ENCODE data around the gene USP12. TPM values are rescaled to one million over a fixed set of nuclear protein-coding genes. Genes with fewer than 3 reads are reported as not detected.

USP12 gene
- total and polyA plus RNA-seq, 2 experiments from 2014 or later, result 18.4 to 39.3 TPM

DNA sequence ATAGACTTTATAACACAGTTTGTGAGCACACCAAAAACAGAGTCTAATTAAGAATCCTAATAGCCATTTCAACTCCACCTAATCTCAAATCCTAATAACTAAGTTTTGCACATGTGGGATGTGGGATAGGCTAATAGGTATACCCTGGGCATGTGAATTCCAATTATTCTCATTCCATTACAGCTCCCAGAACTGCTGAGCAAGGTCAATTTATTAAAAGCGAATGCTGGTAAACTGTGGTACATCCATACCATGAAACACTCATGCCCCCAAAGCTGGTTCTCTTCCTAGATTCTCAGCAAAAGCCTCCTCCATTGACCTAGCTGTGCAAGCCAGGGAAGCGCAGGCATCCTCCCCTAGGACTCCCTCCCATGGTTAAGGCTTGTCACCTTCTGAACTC is 113.8 kb downstream of the USP12 start:
- H3K4me1 Mint-ChIP-seq, result peaks cover 9% of the 10 kb centered on the region
- ATAC-seq (peak; percentile 43; the same call in 2 of the 3 replicates), DNase-seq (ENCODE audit: low spot score) (no peak)
- H3K27me3 Mint-ChIP-seq (ENCODE audit: insufficient read depth, low read depth, poor library complexity), result peaks cover 10% of the 10 kb centered on the region
- no peak overlapping the region for H3K4me2 ChIP-seq
- peaks cover 3% of the 10 kb centered on the region; the same call in 2 of the 3 replicates for H3K9me3 Mint-ChIP-seq
- no peaks in the 10 kb centered on the region for H3K27me3 ChIP-seq (ENCODE audit: insufficient read depth)
- no peaks in the 10 kb centered on the region for H4K20me1 ChIP-seq (replicated peaks; ENCODE audit: insufficient read depth)
- H3K36me3 ChIP-seq (ENCODE audit: insufficient read depth), result no peaks in the 10 kb centered on the region
- TF ChIP-seq EZH2phosphoT487 (IDR thresholded peaks at IDR 0.05; ENCODE audit: unreplicated experiment), result no peak
- TF ChIP-seq, protein P1, sequence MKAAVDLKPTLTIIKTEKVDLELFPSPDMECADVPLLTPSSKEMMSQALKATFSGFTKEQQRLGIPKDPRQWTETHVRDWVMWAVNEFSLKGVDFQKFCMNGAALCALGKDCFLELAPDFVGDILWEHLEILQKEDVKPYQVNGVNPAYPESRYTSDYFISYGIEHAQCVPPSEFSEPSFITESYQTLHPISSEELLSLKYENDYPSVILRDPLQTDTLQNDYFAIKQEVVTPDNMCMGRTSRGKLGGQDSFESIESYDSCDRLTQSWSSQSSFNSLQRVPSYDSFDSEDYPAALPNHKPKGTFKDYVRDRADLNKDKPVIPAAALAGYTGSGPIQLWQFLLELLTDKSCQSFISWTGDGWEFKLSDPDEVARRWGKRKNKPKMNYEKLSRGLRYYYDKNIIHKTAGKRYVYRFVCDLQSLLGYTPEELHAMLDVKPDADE (IDR thresholded peaks at IDR 0.05), result no peak
- no peaks in the 10 kb centered on the region; the same call in 2 of the 3 replicates for H3K36me3 Mint-ChIP-seq (ENCODE audit: low read depth)
- H3K79me2 ChIP-seq (replicated peaks; ENCODE audit: insufficient read depth), result no peaks in the 10 kb centered on the region
- no peak overlapping the region for H3K27ac Mint-ChIP-seq
- H2AFZ ChIP-seq, result no peak overlapping the region
- H3K4me1 ChIP-seq (ENCODE audit: insufficient read depth), result no peaks in the 10 kb centered on the region
- no peaks in the 10 kb centered on the region for H3F3A ChIP-seq (replicated peaks; ENCODE audit: low read depth)
- H3K4me3 ChIP-seq, result no peak overlapping the region
- no peak overlapping the region for H3K4me3 Mint-ChIP-seq
- H3K27ac ChIP-seq (ENCODE audit: low read depth), result no peak overlapping the region
- no peaks in the 10 kb centered on the region for H3K9me2 ChIP-seq (ENCODE audit: insufficient read depth)

DNA sequence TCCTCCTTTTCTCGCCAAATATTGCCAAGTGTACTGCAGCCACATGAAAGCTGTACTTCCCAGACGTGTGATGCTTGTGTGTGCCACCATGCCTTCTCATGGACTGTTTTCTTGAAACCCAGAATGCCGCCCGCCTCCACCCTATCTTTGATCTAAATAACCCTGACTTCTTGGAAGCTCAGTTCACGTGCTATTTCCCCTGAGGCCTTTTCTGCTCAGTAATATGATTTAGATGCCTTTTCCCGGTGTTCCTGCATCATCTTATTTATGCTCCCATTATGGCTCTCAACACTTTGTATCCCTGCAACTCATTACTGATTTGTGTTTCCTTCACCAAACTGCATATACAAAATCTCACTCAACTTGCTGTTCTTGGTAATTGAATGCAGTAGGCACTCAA is 116.1 kb downstream of the USP12 start:
- H3K4me3 ChIP-seq, result no peak overlapping the region
- Mint-ChIP-seq H3K4me3 (no peak overlapping the region), H3K36me3 (ENCODE audit: low read depth) (no peaks in the 10 kb centered on the region), H3K27me3 (ENCODE audit: insufficient read depth, low read depth, poor library complexity) (peaks cover 2% of the 10 kb centered on the region), H3K27ac (no peak overlapping the region), H3K4me1 (peaks cover 11% of the 10 kb centered on the region), H3K9me3 (no peaks in the 10 kb centered on the region)
- no peaks in the 10 kb centered on the region for H3F3A ChIP-seq (replicated peaks; ENCODE audit: low read depth)
- no peaks in the 10 kb centered on the region for H4K20me1 ChIP-seq (replicated peaks; ENCODE audit: insufficient read depth)
- H3K27ac ChIP-seq (ENCODE audit: low read depth), result no peak overlapping the region
- no peaks in the 10 kb centered on the region for H3K36me3 ChIP-seq (ENCODE audit: insufficient read depth)
- ATAC-seq (no peak), DNase-seq (ENCODE audit: low spot score) (no peak)
- H3K27me3 ChIP-seq (ENCODE audit: insufficient read depth), result no peaks in the 10 kb centered on the region
- H3K79me2 ChIP-seq (replicated peaks; ENCODE audit: insufficient read depth), result no peaks in the 10 kb centered on the region
- no peaks in the 10 kb centered on the region for H3K9me2 ChIP-seq (ENCODE audit: insufficient read depth)
- no peaks in the 10 kb centered on the region for H3K4me1 ChIP-seq (ENCODE audit: insufficient read depth)
- H2AFZ ChIP-seq, result no peak overlapping the region
- no peak for TF ChIP-seq CREB1 (CRISPR knock-in tag; IDR thresholded peaks at IDR 0.05; ENCODE audit: low read depth)
- no peak for TF ChIP-seq EZH2phosphoT487 (IDR thresholded peaks at IDR 0.05; ENCODE audit: unreplicated experiment)
- TF ChIP-seq JUNB (IDR thresholded peaks at IDR 0.05; ENCODE audit: unreplicated experiment), result no peak
- TF ChIP-seq NANOG (IDR thresholded peaks at IDR 0.05; ENCODE audit: borderline replicate concordance), result no peak
- TF ChIP-seq STAT1 (IDR thresholded peaks at IDR 0.05; ENCODE audit: unreplicated experiment), result no peak
- no peak for TF ChIP-seq ZNF331 (CRISPR knock-in tag; IDR thresholded peaks at IDR 0.05; ENCODE audit: low read depth)
- TF ChIP-seq, protein P1 (IDR thresholded peaks at IDR 0.05), result no peak
- H3K4me2 ChIP-seq, result no peak overlapping the region

DNA sequence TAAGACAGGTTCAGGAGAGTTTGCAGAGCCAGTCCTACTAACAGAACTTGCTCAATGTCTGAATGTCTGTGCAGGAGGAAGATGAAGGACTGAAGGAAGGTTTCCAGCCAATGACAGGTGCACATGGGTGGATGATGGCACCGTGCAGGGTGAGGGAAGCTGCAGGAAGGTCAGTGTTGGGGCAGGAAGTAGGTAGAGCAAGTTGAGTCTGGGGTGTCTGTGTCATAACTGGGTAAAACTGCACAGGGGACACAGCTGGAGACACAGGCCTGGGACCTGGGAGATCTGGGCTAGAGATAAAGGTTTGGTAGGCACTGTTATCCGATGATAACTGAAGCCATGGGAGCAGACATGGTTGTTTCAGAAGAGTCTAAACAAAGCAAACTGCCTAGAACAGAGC is 116.9 kb downstream of the USP12 start:
- no peaks in the 10 kb centered on the region for H3K9me3 Mint-ChIP-seq
- Histone ChIP-seq H3K9me2 (ENCODE audit: insufficient read depth) (no peaks in the 10 kb centered on the region), H3K27me3 (ENCODE audit: insufficient read depth) (no peaks in the 10 kb centered on the region), H3K36me3 (ENCODE audit: insufficient read depth) (no peaks in the 10 kb centered on the region), H3K4me3 (no peak overlapping the region), H3K4me1 (ENCODE audit: insufficient read depth) (no peaks in the 10 kb centered on the region), H2AFZ (no peak overlapping the region), H4K20me1 (replicated peaks; ENCODE audit: insufficient read depth) (no peaks in the 10 kb centered on the region), H3K79me2 (replicated peaks; ENCODE audit: insufficient read depth) (no peaks in the 10 kb centered on the region), H3K4me2 (no peak overlapping the region), H3F3A (replicated peaks; ENCODE audit: low read depth) (no peaks in the 10 kb centered on the region), H3K27ac (ENCODE audit: low read depth) (no peak overlapping the region)
- no peak for TF ChIP-seq POLR2AphosphoS5 (IDR thresholded peaks at IDR 0.05; ENCODE audit: low read depth)
- peaks cover 2% of the 10 kb centered on the region for H3K27me3 Mint-ChIP-seq (ENCODE audit: insufficient read depth, low read depth, poor library complexity)
- H3K27ac Mint-ChIP-seq, result no peak overlapping the region
- ATAC-seq, result no peak
- H3K4me3 Mint-ChIP-seq, result no peak overlapping the region
- H3K36me3 Mint-ChIP-seq (ENCODE audit: low read depth), result no peaks in the 10 kb centered on the region
- no peak for DNase-seq (ENCODE audit: low spot score)
- peaks cover 11% of the 10 kb centered on the region for H3K4me1 Mint-ChIP-seq

All from GM23338 (cell line).